ENCODE measurements around the gene S100A2. TPM values are rescaled to one million over a fixed set of nuclear protein-coding genes. Genes with fewer than 3 reads are reported as not detected.

S100A2 gene
- total and polyA plus RNA-seq, 5 donors from 2014 or later, result not detected

DNA sequence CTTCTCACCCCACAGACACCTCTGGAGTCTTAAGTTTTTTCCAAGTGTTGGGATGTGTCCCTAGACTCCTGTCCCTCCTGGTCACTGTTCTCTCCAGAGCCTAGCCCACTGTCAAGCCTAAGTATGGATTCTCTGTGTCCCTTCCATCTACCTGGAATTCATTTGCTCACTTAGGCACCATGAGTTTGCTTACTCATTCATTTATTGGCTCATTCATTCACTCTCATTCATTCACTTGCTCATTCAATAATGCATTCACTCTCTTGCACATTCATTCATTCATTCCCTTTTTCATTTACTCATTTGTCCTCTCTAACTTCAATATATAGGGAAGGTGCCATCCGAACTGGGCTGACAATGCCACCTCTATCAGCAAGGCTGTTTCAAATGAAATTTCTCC, 45.7 kb upstream of the S100A2 start:
- Mint-ChIP-seq H3K27me3 (peaks cover 8% of the 10 kb centered on the region), H3K4me1 (no peaks in the 10 kb centered on the region), H3K27ac (no peak overlapping the region), H3K36me3 (no peaks in the 10 kb centered on the region), H3K9me3 (no peaks in the 10 kb centered on the region), H3K4me3 (no peak overlapping the region)
- no peaks in the 10 kb centered on the region for H3K4me1 ChIP-seq (ENCODE audit: control insufficient read depth, insufficient read depth, low read length, poor library complexity, severe bottlenecking)
- DNase-seq, result no peak
- H3K36me3 ChIP-seq (ENCODE audit: control insufficient read depth, insufficient read depth, low read length), result no peaks in the 10 kb centered on the region
- no peak overlapping the region for H3K4me3 ChIP-seq (ENCODE audit: low read depth, low read length)
- ATAC-seq (ENCODE audit: low read depth in 2 of 2), result no peak
- H3K27me3 ChIP-seq (ENCODE audit: control insufficient read depth, insufficient read depth, low read length), result no peaks in the 10 kb centered on the region
- H3K9me3 ChIP-seq (ENCODE audit: control insufficient read depth in 2 of 2, low read length in 2 of 2), result no peaks in the 10 kb centered on the region
- H3K27ac ChIP-seq (ENCODE audit: insufficient read depth, low read length, poor library complexity, severe bottlenecking), result no peak overlapping the region

DNA sequence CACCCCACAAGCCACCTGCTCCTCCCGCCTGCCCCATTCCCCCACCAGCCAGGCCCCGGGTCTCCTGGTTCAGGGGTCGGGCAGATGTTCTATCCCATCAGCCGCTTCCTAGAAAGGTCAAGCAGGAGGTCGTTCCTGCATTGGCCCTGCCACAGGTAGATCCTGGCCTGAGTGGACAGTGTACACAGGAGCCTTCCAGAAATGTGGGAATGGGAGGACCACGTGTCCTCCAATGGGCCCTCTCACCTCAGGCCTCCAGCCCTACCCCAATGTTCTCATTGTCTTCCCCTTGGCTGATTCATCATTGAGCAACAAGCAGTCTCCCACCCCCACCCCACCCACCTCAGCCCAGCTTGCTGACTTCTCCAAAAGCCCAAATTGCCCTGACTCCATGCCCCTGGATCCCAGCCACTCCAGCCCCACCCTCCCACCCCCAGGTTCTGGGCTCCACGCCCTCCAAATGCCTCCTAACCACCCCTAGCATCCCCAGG, 45.2 kb upstream of the S100A2 start:
- Mint-ChIP-seq H3K36me3 (no peaks in the 10 kb centered on the region), H3K4me3 (no peak overlapping the region), H3K27me3 (peaks cover 8% of the 10 kb centered on the region), H3K4me1 (no peaks in the 10 kb centered on the region), H3K27ac (no peak overlapping the region), H3K9me3 (no peaks in the 10 kb centered on the region)
- H3K27ac ChIP-seq (ENCODE audit: insufficient read depth, low read length, poor library complexity, severe bottlenecking), result no peak overlapping the region
- H3K36me3 ChIP-seq (ENCODE audit: control insufficient read depth, insufficient read depth, low read length), result no peaks in the 10 kb centered on the region
- no peak for DNase-seq
- no peak for ATAC-seq (ENCODE audit: low read depth in 2 of 2)
- no peak overlapping the region for H3K4me3 ChIP-seq (ENCODE audit: low read depth, low read length)
- H3K9me3 ChIP-seq (ENCODE audit: control insufficient read depth in 2 of 2, low read length in 2 of 2), result no peaks in the 10 kb centered on the region
- no peaks in the 10 kb centered on the region for H3K4me1 ChIP-seq (ENCODE audit: control insufficient read depth, insufficient read depth, low read length, poor library complexity, severe bottlenecking)
- H3K27me3 ChIP-seq (ENCODE audit: control insufficient read depth, insufficient read depth, low read length), result no peaks in the 10 kb centered on the region

DNA sequence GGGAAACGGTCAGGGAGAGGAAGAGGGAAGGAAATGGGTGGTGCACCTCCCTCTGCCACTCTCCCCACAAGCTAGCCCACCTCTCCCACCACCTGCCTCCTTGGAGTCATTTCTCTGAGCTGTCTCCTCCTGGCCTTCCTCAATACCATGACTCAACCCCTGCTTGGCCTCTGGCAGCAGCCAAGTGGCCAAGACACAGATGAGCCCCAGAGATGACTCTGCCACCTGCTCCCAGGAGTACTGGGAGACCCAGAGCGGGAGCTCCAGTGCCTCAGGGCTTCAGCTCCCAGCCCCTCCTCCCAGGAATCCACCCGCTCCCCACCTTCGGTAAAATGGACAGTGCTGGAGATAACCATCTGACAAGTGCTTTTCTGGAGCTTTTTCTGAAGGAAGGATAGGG, 44.7 kb upstream of the S100A2 start:
- DNase-seq (no peak), ATAC-seq (ENCODE audit: low read depth in 2 of 2) (no peak)
- H3K36me3 Mint-ChIP-seq, result no peaks in the 10 kb centered on the region
- no peak overlapping the region for H3K4me3 ChIP-seq (ENCODE audit: low read depth, low read length)
- no peaks in the 10 kb centered on the region for H3K9me3 ChIP-seq (ENCODE audit: control insufficient read depth in 2 of 2, low read length in 2 of 2)
- H3K4me1 Mint-ChIP-seq, result no peaks in the 10 kb centered on the region
- no peaks in the 10 kb centered on the region for H3K9me3 Mint-ChIP-seq
- H3K27ac Mint-ChIP-seq, result peak overlapping the region in 1 of 3 donors; percentile 35
- H3K27ac ChIP-seq (ENCODE audit: insufficient read depth, low read length, poor library complexity, severe bottlenecking), result no peak overlapping the region
- no peaks in the 10 kb centered on the region for H3K36me3 ChIP-seq (ENCODE audit: control insufficient read depth, insufficient read depth, low read length)
- H3K27me3 Mint-ChIP-seq, result peaks cover 9% of the 10 kb centered on the region
- no peak overlapping the region for H3K4me3 Mint-ChIP-seq
- no peaks in the 10 kb centered on the region for H3K27me3 ChIP-seq (ENCODE audit: control insufficient read depth, insufficient read depth, low read length)
- H3K4me1 ChIP-seq (ENCODE audit: control insufficient read depth, insufficient read depth, low read length, poor library complexity, severe bottlenecking), result no peaks in the 10 kb centered on the region

DNA sequence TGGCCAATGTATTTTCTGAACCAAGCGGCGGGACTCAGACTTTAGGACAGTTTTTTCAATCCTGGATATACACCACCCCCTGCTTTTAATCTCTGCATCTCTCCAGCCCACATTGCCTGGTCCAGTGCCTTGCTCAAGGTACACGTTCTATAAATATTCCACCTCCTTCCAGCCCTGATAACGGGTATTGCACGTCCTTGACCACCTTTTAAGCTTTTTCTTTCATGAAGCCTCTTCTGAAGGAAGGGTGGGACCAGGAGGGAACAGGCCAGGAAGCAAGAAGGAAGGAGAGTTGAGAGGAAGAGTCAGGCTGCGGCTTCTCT, 43.9 kb upstream of the S100A2 start:
- Histone ChIP-seq H3K27ac (ENCODE audit: insufficient read depth, low read length, poor library complexity, severe bottlenecking) (no peak overlapping the region), H3K27me3 (ENCODE audit: control insufficient read depth, insufficient read depth, low read length) (no peaks in the 10 kb centered on the region), H3K4me3 (ENCODE audit: low read depth, low read length) (no peak overlapping the region), H3K36me3 (ENCODE audit: control insufficient read depth, insufficient read depth, low read length) (no peaks in the 10 kb centered on the region), H3K4me1 (ENCODE audit: control insufficient read depth, insufficient read depth, low read length, poor library complexity, severe bottlenecking) (no peaks in the 10 kb centered on the region), H3K9me3 (ENCODE audit: control insufficient read depth in 2 of 2, low read length in 2 of 2) (no peaks in the 10 kb centered on the region)
- Mint-ChIP-seq H3K27ac (peak overlapping the region in 1 of 3 donors; percentile 35), H3K9me3 (no peaks in the 10 kb centered on the region), H3K4me3 (no peak overlapping the region), H3K36me3 (no peaks in the 10 kb centered on the region), H3K4me1 (no peaks in the 10 kb centered on the region), H3K27me3 (peaks cover 16% of the 10 kb centered on the region)
- DNase-seq (no peak), ATAC-seq (ENCODE audit: low read depth in 2 of 2) (no peak)

DNA sequence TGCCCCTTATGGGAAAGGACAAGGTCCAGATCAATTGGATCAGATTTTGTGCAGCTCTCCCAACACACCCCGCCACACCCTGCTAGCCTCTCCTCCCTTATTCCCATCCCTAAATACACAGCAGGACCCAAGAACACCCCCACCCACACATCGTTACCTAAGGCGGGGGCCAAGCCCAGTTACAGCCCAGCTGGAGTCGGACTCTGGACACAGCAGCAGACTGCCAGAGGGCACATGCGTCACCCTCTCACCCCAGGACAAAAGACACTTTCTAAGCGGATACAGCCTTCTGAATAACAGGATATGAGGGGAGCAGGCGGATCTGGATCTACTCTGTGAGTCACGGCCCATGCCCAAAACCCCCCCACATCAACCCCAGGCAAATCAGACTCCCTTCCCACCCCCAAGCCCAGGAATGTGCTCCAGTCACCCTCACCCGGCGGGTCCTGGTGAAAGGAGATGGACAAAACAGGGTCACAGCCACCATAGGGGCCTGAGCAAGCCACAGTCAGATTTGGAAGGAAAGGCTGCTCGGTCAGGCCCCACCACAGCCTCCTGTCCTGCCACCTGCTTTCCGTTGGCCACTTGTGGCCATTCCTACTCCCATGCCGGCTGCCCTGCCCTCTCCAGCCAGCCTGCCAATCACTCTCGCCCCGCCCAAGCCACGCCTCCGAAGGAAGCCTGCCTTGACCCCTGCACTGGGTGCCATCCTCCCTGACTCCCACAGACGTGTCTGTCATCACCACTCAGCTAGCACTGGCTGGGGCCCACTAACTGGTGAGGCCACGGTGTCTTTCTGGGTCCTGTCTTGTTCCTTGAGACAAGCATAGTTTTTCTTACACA, 43.3 kb upstream of the S100A2 start:
- Histone ChIP-seq H3K4me1 (ENCODE audit: control insufficient read depth, insufficient read depth, low read length, poor library complexity, severe bottlenecking) (no peaks in the 10 kb centered on the region), H3K27me3 (ENCODE audit: control insufficient read depth, insufficient read depth, low read length) (no peaks in the 10 kb centered on the region), H3K9me3 (ENCODE audit: control insufficient read depth in 2 of 2, low read length in 2 of 2) (no peaks in the 10 kb centered on the region), H3K4me3 (ENCODE audit: low read depth, low read length) (no peak overlapping the region), H3K27ac (ENCODE audit: insufficient read depth, low read length, poor library complexity, severe bottlenecking) (no peak overlapping the region), H3K36me3 (ENCODE audit: control insufficient read depth, insufficient read depth, low read length) (no peaks in the 10 kb centered on the region)
- H3K36me3 Mint-ChIP-seq, result no peaks in the 10 kb centered on the region
- H3K27ac Mint-ChIP-seq, result peak overlapping the region in 1 of 3 donors; percentile 35
- H3K4me3 Mint-ChIP-seq, result no peak overlapping the region
- no peaks in the 10 kb centered on the region for H3K9me3 Mint-ChIP-seq
- ATAC-seq (ENCODE audit: low read depth in 2 of 2) (no peak), DNase-seq (no peak)
- H3K27me3 Mint-ChIP-seq, result peaks cover 17% of the 10 kb centered on the region
- H3K4me1 Mint-ChIP-seq, result no peaks in the 10 kb centered on the region

DNA sequence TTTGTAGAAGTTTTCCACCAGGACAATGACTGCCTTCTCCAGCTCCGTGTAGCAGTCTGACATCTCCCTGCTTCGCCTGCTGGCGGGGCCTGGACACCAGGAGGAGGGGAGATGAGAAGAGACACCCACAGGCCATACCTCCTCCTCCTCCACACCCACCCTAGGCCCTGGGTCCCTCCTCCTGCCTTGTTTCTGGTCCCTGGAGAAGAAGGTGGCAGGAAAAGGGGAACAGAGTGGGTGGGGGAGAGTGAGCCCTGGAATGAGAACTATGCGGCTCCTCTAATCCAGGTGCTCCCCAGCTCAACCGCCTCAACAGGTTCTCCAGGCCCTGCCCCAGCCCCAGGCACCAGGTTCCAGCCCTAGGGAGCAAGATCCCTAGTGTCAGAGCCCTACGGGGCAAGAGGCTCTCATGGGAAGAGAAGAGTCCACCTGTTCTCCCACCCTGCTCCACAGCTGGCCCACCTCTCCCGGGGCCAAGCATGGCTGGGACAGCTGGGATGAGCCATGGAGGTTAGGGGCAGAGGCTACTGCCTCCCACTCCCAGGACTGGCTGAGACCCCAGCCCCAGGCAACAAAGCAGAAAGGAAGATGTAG, 42.5 kb upstream of the S100A2 start:
- Histone ChIP-seq H3K9me3 (ENCODE audit: control insufficient read depth in 2 of 2, low read length in 2 of 2) (no peaks in the 10 kb centered on the region), H3K27me3 (ENCODE audit: control insufficient read depth, insufficient read depth, low read length) (no peaks in the 10 kb centered on the region), H3K27ac (ENCODE audit: insufficient read depth, low read length, poor library complexity, severe bottlenecking) (no peak overlapping the region), H3K4me3 (ENCODE audit: low read depth, low read length) (no peak overlapping the region), H3K36me3 (ENCODE audit: control insufficient read depth, insufficient read depth, low read length) (no peaks in the 10 kb centered on the region), H3K4me1 (ENCODE audit: control insufficient read depth, insufficient read depth, low read length, poor library complexity, severe bottlenecking) (no peaks in the 10 kb centered on the region)
- no peak for ATAC-seq (ENCODE audit: low read depth in 2 of 2)
- Mint-ChIP-seq H3K27ac (no peak overlapping the region), H3K9me3 (peaks cover 0 to 2% (median 0%) of the 10 kb centered on the region in 7 donors), H3K4me3 (no peak overlapping the region), H3K27me3 (peaks cover 23% of the 10 kb centered on the region), H3K36me3 (no peaks in the 10 kb centered on the region), H3K4me1 (no peaks in the 10 kb centered on the region)
- DNase-seq, result no peak

DNA sequence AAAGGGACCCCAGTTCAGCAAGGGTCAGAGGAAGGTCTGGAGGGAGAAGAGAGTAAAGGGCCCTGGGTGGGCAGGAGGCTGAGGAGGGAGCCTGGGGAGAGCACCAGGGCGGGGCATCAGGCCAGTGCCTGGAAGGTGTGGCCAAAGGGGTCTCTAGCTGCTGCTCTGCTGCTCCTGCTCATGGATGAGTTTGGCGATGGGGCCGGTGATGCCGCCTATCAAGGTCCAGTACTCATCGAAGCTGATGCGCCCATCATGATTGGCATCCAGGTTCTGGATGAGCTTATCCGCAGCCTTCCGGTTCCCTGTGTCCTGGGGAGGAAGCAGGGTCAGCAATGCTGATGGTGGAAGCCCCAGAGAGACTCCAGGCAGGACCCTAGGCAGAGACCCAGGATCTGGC, 41.7 kb upstream of the S100A2 start:
- Mint-ChIP-seq H3K4me1 (no peaks in the 10 kb centered on the region), H3K9me3 (peaks cover 0 to 2% (median 0%) of the 10 kb centered on the region in 7 donors), H3K36me3 (no peaks in the 10 kb centered on the region), H3K27ac (no peak overlapping the region), H3K4me3 (no peak overlapping the region), H3K27me3 (peaks cover 23% of the 10 kb centered on the region)
- Histone ChIP-seq H3K36me3 (ENCODE audit: control insufficient read depth, insufficient read depth, low read length) (no peaks in the 10 kb centered on the region), H3K4me3 (ENCODE audit: low read depth, low read length) (no peak overlapping the region), H3K4me1 (ENCODE audit: control insufficient read depth, insufficient read depth, low read length, poor library complexity, severe bottlenecking) (no peaks in the 10 kb centered on the region), H3K27me3 (ENCODE audit: control insufficient read depth, insufficient read depth, low read length) (no peaks in the 10 kb centered on the region), H3K27ac (ENCODE audit: insufficient read depth, low read length, poor library complexity, severe bottlenecking) (no peak overlapping the region), H3K9me3 (ENCODE audit: control insufficient read depth in 2 of 2, low read length in 2 of 2) (no peaks in the 10 kb centered on the region)
- DNase-seq (no peak), ATAC-seq (ENCODE audit: low read depth in 2 of 2) (no peak)

DNA sequence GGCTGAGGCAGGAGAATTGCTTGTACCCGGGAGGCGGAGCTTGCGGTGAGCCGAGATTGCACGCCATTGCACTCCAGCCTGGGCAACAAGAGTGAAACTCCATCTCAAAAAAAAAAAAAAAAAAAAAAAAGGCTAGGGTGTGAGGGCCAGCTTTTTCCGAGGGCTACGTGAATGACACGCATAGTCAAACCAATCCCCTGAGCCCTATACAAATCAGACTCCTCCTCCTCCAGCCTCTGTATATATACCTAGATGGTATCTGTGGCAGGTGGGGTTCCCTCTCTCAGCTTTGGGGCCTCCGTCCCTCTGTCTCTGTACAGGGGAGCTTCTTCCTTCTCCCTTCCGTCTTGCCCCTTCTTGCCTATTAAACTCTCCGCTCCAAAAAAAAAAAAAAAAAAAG, 40.5 kb upstream of the S100A2 start:
- Mint-ChIP-seq H3K9me3 (peaks cover 0 to 2% (median 0%) of the 10 kb centered on the region in 7 donors), H3K36me3 (no peaks in the 10 kb centered on the region), H3K4me1 (peaks cover 0 to 4% (median 1%) of the 10 kb centered on the region in 4 donors), H3K27me3 (peaks cover 23% of the 10 kb centered on the region), H3K4me3 (no peak overlapping the region), H3K27ac (no peak overlapping the region)
- DNase-seq (no peak), ATAC-seq (ENCODE audit: low read depth in 2 of 2) (no peak)
- Histone ChIP-seq H3K27me3 (ENCODE audit: control insufficient read depth, insufficient read depth, low read length) (no peaks in the 10 kb centered on the region), H3K9me3 (ENCODE audit: control insufficient read depth in 2 of 2, low read length in 2 of 2) (no peaks in the 10 kb centered on the region), H3K36me3 (ENCODE audit: control insufficient read depth, insufficient read depth, low read length) (no peaks in the 10 kb centered on the region), H3K4me3 (ENCODE audit: low read depth, low read length) (no peak overlapping the region), H3K4me1 (ENCODE audit: control insufficient read depth, insufficient read depth, low read length, poor library complexity, severe bottlenecking) (no peaks in the 10 kb centered on the region), H3K27ac (ENCODE audit: insufficient read depth, low read length, poor library complexity, severe bottlenecking) (no peak overlapping the region)
